Measurements from ENCODE around the gene RNGTT. TPM values are rescaled to one million over a fixed set of nuclear protein-coding genes. Genes with fewer than 3 reads are reported as not detected.
"Not testable (repeated sequence)": the region's sequence is repeated elsewhere in the genome, so short reads cannot be mapped to it uniquely, and the experiment has no call there.

Gene RNGTT
- total RNA-seq, 2 donors from 2014 or later: 7.5 to 11.3 TPM

GRCh38 chr6:88804701-88805100 is 158.7 kb downstream of the RNGTT start:
- no peaks in the 10 kb centered on the region for H3K27me3 ChIP-seq
- no peaks in the 10 kb centered on the region for H3K4me1 ChIP-seq
- TF ChIP-seq CTCF (IDR thresholded peaks at IDR 0.05): no peak

GRCh38 chr6:88785478-88785877 is 177.9 kb downstream of the RNGTT start:
- Histone ChIP-seq H3K27me3 (no peaks in the 10 kb centered on the region), H3K27ac (no peak overlapping the region), H3K36me3 (no peaks in the 10 kb centered on the region), H3K4me1 (no peaks in the 10 kb centered on the region), H3K9me3 (no peaks in the 10 kb centered on the region), H3K4me3 (no peak overlapping the region)
- no peak for TF ChIP-seq CTCF (IDR thresholded peaks at IDR 0.05)
- DNase-seq (ENCODE audit: low spot score): no peak

More at GRCh38 chr6:88804701-88805100, 158.7 kb downstream of the RNGTT start:
- H3K36me3 ChIP-seq: no peaks in the 10 kb centered on the region
- peaks cover 0 to 7% of the 10 kb centered on the region in 2 donors for H3K9me3 ChIP-seq
- no peak overlapping the region for H3K4me3 ChIP-seq
- no peak for DNase-seq (ENCODE audit: low spot score)
- no peak overlapping the region for H3K27ac ChIP-seq

- H3K9me3 ChIP-seq: no peaks in the 10 kb centered on the region
- H3K36me3 ChIP-seq: no peaks in the 10 kb centered on the region
- peak; percentile 73 to 90 for TF ChIP-seq CTCF (IDR thresholded peaks at IDR 0.05)
- no peaks in the 10 kb centered on the region for H3K4me1 ChIP-seq
- no peak overlapping the region for H3K27ac ChIP-seq
- H3K27me3 ChIP-seq: no peaks in the 10 kb centered on the region
- H3K4me3 ChIP-seq: no peak overlapping the region
- no peak for DNase-seq (ENCODE audit: low spot score)
These were observed 182.6 kb downstream of the RNGTT start for GRCh38 chr6:88780714-88781389.

- Histone ChIP-seq H3K4me1 (no peaks in the 10 kb centered on the region), H3K27ac (no peak overlapping the region), H3K4me3 (no peak overlapping the region), H3K9me3 (no peaks in the 10 kb centered on the region), H3K27me3 (no peaks in the 10 kb centered on the region), H3K36me3 (no peaks in the 10 kb centered on the region)
- no peak for TF ChIP-seq CTCF (IDR thresholded peaks at IDR 0.05)
- no peak for DNase-seq (ENCODE audit: low spot score)
These were observed 187.4 kb downstream of the RNGTT start for GRCh38 chr6:88775866-88776571.

- H3K4me1 ChIP-seq; H3K9me3 ChIP-seq; H3K36me3 ChIP-seq; H3K27ac ChIP-seq; H3K4me3 ChIP-seq; DNase-seq (ENCODE audit: low spot score); H3K27me3 ChIP-seq: not testable (repeated sequence)
These were observed 195.3 kb downstream of the RNGTT start for GRCh38 chr6:88768114-88768513.

GRCh38 chr6:88764081-88764480 is 199.3 kb downstream of the RNGTT start:
- H3K4me1 ChIP-seq: no peaks in the 10 kb centered on the region
- TF ChIP-seq CTCF (IDR thresholded peaks at IDR 0.05): no peak
- H3K9me3 ChIP-seq: no peaks in the 10 kb centered on the region
- no peaks in the 10 kb centered on the region for H3K27me3 ChIP-seq
- no peak for DNase-seq (ENCODE audit: low spot score)
- H3K36me3 ChIP-seq: no peaks in the 10 kb centered on the region
- no peak overlapping the region for H3K27ac ChIP-seq
- no peak overlapping the region for H3K4me3 ChIP-seq
